HepG2 (cell line): ENCODE data around the gene SRC. TPM values are rescaled to one million over a fixed set of nuclear protein-coding genes. Genes with fewer than 3 reads are reported as not detected.
A peak's percentile ranks its signal among the peaks of the same experiment; 100 is the strongest.

ENCODE experiments used
- FOXP4 ChIP-seq: sonication (generic); formaldehyde crosslinking; IDR thresholded peaks from 2 replicates; pipeline ENCODE4 v1.4.0; 2020; ENCODE audit warnings: missing genetic modification reagents
- GTF2F1 ChIP-seq: fragments of 150-350 bp; IDR thresholded peaks from 2 replicates; pipeline ENCODE4 v1.6.1; 2014; ENCODE audit warnings: low read length
- NKX3-1 ChIP-seq: sonication (generic); formaldehyde crosslinking; IDR thresholded peaks from 2 replicates; pipeline ENCODE4 v1.5.0; 2020; ENCODE audit warnings: missing genetic modification reagents
- RELA ChIP-seq: sonication (generic); formaldehyde crosslinking; IDR thresholded peaks from 2 replicates; pipeline ENCODE4 v1.4.0; 2020; ENCODE audit warnings: missing genetic modification reagents
- SP140L ChIP-seq: sonication (generic); formaldehyde crosslinking; IDR thresholded peaks from 2 replicates; pipeline ENCODE4 v1.4.0; 2020; ENCODE audit warnings: missing genetic modification reagents, borderline replicate concordance
- TOPORS ChIP-seq: sonication (generic); formaldehyde crosslinking; IDR thresholded peaks from 2 replicates; pipeline ENCODE4 v1.8.0; 2023; ENCODE audit warnings: mild to moderate bottlenecking, missing genetic modification reagents
- WIZ ChIP-seq: sonication (generic); formaldehyde crosslinking; IDR thresholded peaks from 2 replicates; pipeline ENCODE4 v1.5.1; 2020; ENCODE audit warnings: mild to moderate bottlenecking, missing genetic modification reagents
- ZBTB38 ChIP-seq: sonication (generic); formaldehyde crosslinking; IDR thresholded peaks from 2 replicates; pipeline ENCODE4 v1.5.1; 2020; ENCODE audit warnings: mild to moderate bottlenecking, missing genetic modification reagents
- ZNF382 ChIP-seq: sonication (generic); formaldehyde crosslinking; IDR thresholded peaks from 2 replicates; pipeline ENCODE4 v1.5.0; 2020; ENCODE audit warnings: missing genetic modification reagents, mild to moderate bottlenecking, borderline replicate concordance
- ZNF839 ChIP-seq: sonication (generic); formaldehyde crosslinking; IDR thresholded peaks from 2 replicates; pipeline ENCODE4 v1.4.0; 2020; ENCODE audit warnings: missing genetic modification reagents, mild to moderate bottlenecking, borderline replicate concordance
- polyA plus RNA-seq, 8 experiments: library from polyadenylated mRNA; depleted of rRNA in 3 of 8; stranded (reverse) in 7 of 8; unstranded in 1 of 8; fragments of >200 nt; fragmentation: Illumina TruSeq in 4 of 8; extraction: Trizol in 4 of 8; gene quantifications; 2 replicates each; pipeline versions ENCODE4 v1.2.1 to v1.2.3, GENCODE V29; 2011 to 2016; ENCODE audit warnings: low read depth in 4 of 8, missing spikeins in 1 of 8, mixed read lengths in 1 of 8; ENCODE audit not compliant: insufficient read depth in 1 of 8
- total RNA-seq, 5 experiments: library from RNA; depleted of rRNA; stranded (reverse); fragments of >200 nt; fragmentation: Illumina TruSeq; extraction: Trizol; gene quantifications; 2 replicates each; pipeline ENCODE4 v1.2.3, GENCODE V29; 2016; ENCODE audit warnings: low read depth in 1 of 5
- TF ChIP-seq, protein P1 (sequence below), 2 experiments: fragments of 450-650 bp in 1 of 2; sonication (generic) in 1 of 2; formaldehyde crosslinking in 1 of 2; IDR thresholded peaks; 2 replicates each; pipeline versions ENCODE4 v1.6.1 to v1.8.0; 2016 to 2022; ENCODE audit warnings: antibody characterized with exemption in 1 of 2, mild to moderate bottlenecking in 1 of 2, missing genetic modification reagents in 1 of 2
- TF ChIP-seq, protein P2 (sequence below): sonication (generic); formaldehyde crosslinking; IDR thresholded peaks from 2 replicates; pipeline ENCODE4 v1.5.0; 2020; ENCODE audit warnings: mild to moderate bottlenecking, missing genetic modification reagents
- TF ChIP-seq, protein P3 (sequence below), 2 experiments: fragments of 450-650 bp in 1 of 2; sonication (generic) in 1 of 2; formaldehyde crosslinking; IDR thresholded peaks; 2 replicates each; pipeline versions ENCODE4 v1.5.0 to v1.8.0; 2020 to 2022; ENCODE audit warnings: mild to moderate bottlenecking in 1 of 2, missing genetic modification reagents in 1 of 2

Gene SRC
- total and polyA plus RNA-seq, 2 of the 13 experiments (the other 11 are each of a cell fraction or from before 2014, with no cell fraction given): 54.7 to 192 TPM

DNA sequence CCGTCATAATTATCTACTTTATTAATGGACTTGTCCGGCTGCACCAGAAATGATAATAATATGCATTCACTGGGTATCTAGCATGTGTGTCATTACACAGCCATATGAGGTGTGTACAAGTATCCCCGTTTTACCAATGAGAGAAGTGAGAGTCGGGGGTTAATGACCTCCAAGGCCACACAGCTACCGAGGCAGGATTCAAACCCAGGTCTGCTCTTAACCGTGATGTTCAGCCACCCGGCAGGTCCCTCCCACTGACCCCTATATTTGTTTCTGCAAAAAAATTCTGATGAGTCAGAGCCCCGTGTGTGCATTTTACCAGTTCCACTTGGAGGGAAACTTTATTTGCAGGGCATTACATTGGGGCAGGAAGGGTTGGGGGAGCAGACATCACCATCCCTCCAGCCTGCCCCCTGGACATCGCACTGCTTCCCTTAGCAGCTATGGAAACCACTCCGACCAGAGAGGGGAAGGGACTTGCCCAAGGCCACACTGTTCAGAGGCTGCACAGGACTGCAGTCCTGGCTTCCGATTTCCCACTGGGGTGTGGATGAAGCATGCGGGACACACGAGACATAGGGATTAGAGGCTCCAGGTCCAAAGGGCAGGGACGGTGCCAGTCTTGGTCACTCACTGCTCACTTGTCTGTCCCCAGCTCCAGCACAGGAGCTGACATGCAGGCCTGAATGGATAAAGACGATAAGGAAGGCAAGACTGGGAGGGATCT lies 10.1 kb upstream of the SRC start (continued):
- no peak; the same call in 1 of the 2 replicates for TF ChIP-seq ZBTB38 (CRISPR knock-in tag)
- TF ChIP-seq ZNF839 (CRISPR knock-in tag): peak; percentile 49; the same call in 1 of the 2 replicates
- no peak; the same call in 1 of the 2 replicates for TF ChIP-seq FOXP4
- no peak for TF ChIP-seq WIZ (CRISPR knock-in tag)
- TF ChIP-seq GTF2F1: no peak
- TF ChIP-seq, protein P1, sequence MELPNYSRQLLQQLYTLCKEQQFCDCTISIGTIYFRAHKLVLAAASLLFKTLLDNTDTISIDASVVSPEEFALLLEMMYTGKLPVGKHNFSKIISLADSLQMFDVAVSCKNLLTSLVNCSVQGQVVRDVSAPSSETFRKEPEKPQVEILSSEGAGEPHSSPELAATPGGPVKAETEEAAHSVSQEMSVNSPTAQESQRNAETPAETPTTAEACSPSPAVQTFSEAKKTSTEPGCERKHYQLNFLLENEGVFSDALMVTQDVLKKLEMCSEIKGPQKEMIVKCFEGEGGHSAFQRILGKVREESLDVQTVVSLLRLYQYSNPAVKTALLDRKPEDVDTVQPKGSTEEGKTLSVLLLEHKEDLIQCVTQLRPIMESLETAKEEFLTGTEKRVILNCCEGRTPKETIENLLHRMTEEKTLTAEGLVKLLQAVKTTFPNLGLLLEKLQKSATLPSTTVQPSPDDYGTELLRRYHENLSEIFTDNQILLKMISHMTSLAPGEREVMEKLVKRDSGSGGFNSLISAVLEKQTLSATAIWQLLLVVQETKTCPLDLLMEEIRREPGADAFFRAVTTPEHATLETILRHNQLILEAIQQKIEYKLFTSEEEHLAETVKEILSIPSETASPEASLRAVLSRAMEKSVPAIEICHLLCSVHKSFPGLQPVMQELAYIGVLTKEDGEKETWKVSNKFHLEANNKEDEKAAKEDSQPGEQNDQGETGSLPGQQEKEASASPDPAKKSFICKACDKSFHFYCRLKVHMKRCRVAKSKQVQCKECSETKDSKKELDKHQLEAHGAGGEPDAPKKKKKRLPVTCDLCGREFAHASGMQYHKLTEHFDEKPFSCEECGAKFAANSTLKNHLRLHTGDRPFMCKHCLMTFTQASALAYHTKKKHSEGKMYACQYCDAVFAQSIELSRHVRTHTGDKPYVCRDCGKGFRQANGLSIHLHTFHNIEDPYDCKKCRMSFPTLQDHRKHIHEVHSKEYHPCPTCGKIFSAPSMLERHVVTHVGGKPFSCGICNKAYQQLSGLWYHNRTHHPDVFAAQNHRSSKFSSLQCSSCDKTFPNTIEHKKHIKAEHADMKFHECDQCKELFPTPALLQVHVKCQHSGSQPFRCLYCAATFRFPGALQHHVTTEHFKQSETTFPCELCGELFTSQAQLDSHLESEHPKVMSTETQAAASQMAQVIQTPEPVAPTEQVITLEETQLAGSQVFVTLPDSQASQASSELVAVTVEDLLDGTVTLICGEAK (IDR thresholded peaks at IDR 0.05): no peak
- TF ChIP-seq, protein P1 (CRISPR knock-in tag; IDR thresholded peaks at IDR 0.05): peak; percentile 72
- no peak for TF ChIP-seq SP140L (CRISPR knock-in tag)
- TF ChIP-seq, protein P2, sequence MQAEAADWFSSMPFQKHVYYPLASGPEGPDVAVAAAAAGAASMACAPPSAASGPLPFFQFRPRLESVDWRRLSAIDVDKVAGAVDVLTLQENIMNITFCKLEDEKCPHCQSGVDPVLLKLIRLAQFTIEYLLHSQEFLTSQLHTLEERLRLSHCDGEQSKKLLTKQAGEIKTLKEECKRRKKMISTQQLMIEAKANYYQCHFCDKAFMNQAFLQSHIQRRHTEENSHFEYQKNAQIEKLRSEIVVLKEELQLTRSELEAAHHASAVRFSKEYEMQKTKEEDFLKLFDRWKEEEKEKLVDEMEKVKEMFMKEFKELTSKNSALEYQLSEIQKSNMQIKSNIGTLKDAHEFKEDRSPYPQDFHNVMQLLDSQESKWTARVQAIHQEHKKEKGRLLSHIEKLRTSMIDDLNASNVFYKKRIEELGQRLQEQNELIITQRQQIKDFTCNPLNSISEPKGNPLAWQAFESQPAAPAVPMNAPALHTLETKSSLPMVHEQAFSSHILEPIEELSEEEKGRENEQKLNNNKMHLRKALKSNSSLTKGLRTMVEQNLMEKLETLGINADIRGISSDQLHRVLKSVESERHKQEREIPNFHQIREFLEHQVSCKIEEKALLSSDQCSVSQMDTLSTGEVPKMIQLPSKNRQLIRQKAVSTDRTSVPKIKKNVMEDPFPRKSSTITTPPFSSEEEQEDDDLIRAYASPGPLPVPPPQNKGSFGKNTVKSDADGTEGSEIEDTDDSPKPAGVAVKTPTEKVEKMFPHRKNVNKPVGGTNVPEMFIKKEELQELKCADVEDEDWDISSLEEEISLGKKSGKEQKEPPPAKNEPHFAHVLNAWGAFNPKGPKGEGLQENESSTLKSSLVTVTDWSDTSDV: no peak
- no peak for TF ChIP-seq RELA (CRISPR knock-in tag)
- no peak for TF ChIP-seq TOPORS (CRISPR knock-in tag)
- TF ChIP-seq ZNF382: no peak
- TF ChIP-seq NKX3-1 (CRISPR knock-in tag): no peak
- TF ChIP-seq, protein P3, sequence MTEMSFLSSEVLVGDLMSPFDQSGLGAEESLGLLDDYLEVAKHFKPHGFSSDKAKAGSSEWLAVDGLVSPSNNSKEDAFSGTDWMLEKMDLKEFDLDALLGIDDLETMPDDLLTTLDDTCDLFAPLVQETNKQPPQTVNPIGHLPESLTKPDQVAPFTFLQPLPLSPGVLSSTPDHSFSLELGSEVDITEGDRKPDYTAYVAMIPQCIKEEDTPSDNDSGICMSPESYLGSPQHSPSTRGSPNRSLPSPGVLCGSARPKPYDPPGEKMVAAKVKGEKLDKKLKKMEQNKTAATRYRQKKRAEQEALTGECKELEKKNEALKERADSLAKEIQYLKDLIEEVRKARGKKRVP (CRISPR knock-in tag; IDR thresholded peaks at IDR 0.05): no peak
